ENCODE results near the gene ZNF324.
A peak's percentile ranks its signal among the peaks of the same experiment; 100 is the strongest.

Gene ZNF324

DNA sequence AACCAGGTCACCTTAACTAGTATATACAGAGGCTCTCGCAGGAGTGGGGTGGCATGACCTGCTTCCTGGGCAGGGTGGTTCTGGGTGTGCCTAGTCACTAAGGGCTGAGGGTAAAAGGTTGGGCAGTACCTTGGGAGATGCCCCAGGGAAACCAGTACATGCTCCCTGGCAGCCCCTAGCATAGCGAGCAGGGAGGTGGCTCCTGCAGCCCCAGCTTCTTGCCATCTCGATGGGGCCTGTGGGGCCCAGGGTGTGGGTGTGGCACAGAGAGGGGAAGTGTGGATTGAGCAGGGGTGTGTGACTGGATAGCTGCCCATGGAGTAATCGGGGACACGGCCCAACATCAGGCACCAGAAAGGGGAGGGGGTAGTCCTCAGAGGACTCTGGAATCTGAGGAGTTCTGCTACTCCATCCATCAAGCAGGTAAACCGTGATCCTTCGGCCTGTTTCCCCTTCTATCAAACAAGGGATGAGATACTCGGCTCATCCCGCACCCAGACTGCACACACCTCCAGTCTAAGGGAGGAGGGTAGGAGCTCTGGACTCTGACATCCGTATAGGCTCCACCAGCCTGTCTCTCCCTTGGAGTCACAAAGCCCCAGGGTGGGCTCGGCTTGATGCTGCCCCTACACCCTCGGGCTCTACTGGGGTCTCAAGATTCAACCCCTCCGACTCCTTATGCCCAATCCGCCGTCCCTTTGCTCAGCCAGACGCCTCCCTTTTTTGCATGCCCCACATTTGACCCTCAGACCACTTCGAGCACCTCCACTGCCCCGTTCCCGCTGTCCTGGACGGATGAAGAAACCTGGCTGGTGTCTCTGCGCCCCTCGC lies 51.6 kb downstream of the ZNF324 start:
- TF ChIP-seq GATA1 (IDR thresholded peaks at IDR 0.05; ENCODE audit: low read depth, low read length) (no peak), POLR2A (IDR thresholded peaks at IDR 0.05; ENCODE audit: low read length) (peak; percentile 15)
- peak; percentile 62 to 65 for DNase-seq

GRCh38 chr19:58519087-58519354 lies 52.1 kb downstream of the ZNF324 start:
- DNase-seq, result peak; percentile 82 to 86

DNA sequence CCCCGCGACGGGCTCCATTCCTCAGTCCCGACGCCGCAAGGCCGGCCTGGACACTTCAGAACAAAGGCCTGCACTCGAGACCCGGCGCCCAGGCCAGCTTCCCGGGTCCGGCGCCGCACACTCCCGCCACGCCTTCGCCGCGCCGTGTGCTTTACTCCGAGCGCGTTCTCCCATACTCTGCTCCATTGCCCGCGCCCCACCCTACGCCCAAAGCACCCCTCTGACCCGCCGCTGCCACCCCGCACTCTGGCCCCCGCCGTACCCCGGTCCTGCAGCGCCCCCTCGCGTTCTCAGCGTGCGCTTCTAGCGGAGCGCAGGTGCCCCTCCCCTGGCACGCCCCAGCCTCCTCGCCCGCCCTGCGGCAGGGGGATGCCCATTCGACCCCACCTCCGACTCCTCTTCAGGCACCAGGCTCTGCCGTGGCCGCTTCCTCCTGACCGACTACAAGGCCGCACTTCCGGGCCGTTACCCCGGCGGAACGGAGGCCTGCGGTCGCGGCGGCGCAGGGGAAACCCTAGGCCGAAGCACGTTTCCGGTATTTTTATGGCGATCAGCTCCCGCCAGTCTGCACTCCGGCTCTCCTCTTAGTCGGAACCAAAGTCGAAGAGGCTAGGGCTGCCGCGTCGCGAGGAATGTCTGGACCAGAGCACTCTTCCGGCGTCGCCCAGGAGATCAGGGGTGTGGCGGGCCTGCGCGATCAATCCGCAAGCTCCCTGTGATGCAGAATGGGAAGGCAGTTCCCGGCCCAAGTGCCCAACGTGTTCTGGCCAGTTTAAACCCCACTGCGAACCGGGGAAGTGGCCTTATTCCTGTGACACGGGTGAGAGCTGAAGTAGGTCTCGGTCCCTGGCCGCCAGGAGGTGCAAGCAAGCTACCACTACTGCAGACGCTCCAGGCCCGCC lies 52.7 kb downstream of the ZNF324 start, which contains the start of gene ZBTB45:
ZBTB45 (minus strand) TSS at position 456 of the 902 bp plus-strand sequence. CDS start 2,137 bp downstream, outside the sequence.
- TF ChIP-seq GATA1 (IDR thresholded peaks at IDR 0.05; ENCODE audit: low read depth, low read length), result no peak
- TF ChIP-seq POLR2A (IDR thresholded peaks at IDR 0.05; ENCODE audit: low read length), result peak; percentile 83
- DNase-seq, result peak; percentile 97

More at GRCh38 chr19:58519087-58519354, 52.1 kb downstream of the ZNF324 start:
- TF ChIP-seq GATA1 (IDR thresholded peaks at IDR 0.05; ENCODE audit: low read depth, low read length), result no peak
- TF ChIP-seq POLR2A (IDR thresholded peaks at IDR 0.05; ENCODE audit: low read length), result no peak

- DNase-seq, result no peak
- TF ChIP-seq GATA1 (IDR thresholded peaks at IDR 0.05; ENCODE audit: low read depth, low read length), result no peak
Measured at GRCh38 chr19:58520257-58520599, 53.3 kb downstream of the ZNF324 start.

DNA sequence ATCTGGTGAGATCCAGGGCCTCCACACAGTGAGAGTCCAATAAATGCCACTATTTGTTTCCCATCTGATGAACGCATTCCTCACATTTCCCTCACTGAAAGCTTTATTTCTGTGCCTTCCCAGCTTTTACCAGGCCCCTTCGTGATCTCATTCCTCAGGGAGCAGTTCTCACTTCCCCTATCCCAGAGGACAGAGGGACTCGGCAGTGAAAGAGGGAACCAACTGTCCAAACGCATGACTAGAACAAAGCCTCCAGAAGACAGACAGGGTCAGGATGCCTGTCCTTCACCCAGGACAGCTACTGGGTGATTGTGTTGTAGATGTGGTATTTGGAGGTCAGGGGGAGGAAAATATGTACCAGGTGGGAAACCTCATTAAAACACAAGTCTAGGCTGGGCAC lies 54.8 kb downstream of the ZNF324 start:
- TF ChIP-seq GATA1 (IDR thresholded peaks at IDR 0.05; ENCODE audit: low read depth, low read length) (no peak), POLR2A (IDR thresholded peaks at IDR 0.05; ENCODE audit: low read length) (no peak)
- no peak for DNase-seq

DNA sequence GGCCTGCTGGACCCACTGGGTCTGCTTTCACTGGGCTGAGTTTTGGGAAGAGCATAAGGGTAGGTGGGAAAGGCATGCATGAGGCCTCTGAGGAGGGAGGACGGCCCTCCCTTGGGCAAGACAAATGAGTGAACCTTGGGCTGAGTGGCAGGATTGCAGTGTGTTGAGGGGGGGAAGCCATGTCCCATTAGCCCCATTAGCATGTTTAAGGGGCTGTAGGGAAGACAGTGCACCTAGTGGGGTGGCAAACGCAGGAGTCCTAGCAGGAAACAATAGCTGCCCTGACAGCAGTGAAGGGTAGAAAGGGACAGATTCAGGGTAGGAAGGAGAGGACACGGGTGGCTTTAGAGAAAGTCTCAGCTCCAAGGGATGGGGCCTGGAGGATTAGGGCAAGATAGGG lies 55.8 kb downstream of the ZNF324 start:
- no peak for DNase-seq
- TF ChIP-seq POLR2A (IDR thresholded peaks at IDR 0.05; ENCODE audit: low read length) (no peak), GATA1 (IDR thresholded peaks at IDR 0.05; ENCODE audit: low read depth, low read length) (no peak)
